LNCaP clone FGC (cell line): ENCODE results near the gene CEACAM1.

Experiments used
- DNase-seq: peaks from one replicate; pipeline ENCODE4 v3.0.0-alpha.2; 2011; ENCODE audit warnings: low read depth
- H3K4me3 ChIP-seq: 2 replicates; pipeline ENCODE4 v1.5.1; 2011; ENCODE audit warnings: mild to moderate bottlenecking, low read depth, low read length, control low read depth
- CTCF ChIP-seq: IDR thresholded peaks from 2 replicates; pipeline ENCODE4 v1.5.1; 2012; ENCODE audit warnings: mild to moderate bottlenecking; ENCODE audit not compliant: control insufficient read depth, insufficient read depth; ENCODE audit errors: extremely low read depth

CEACAM1 gene

GRCh38 chr19:42528354-42529247 is at the start of gene CEACAM1:
Gene CEACAM1 (minus strand): TSS chr19:42528481. CDS start chr19:42528374, 107 bp downstream.
- H3K4me3 ChIP-seq: no peak within 1 kb of the TSS
- no peak for DNase-seq
- no peak for TF ChIP-seq CTCF

GRCh38 chr19:42577016-42577415 is 48.7 kb upstream of the CEACAM1 start:
- no peak for DNase-seq
- TF ChIP-seq CTCF: no peak
- no peak overlapping the region for H3K4me3 ChIP-seq

GRCh38 chr19:42576241-42576640 is 48.0 kb upstream of the CEACAM1 start:
- TF ChIP-seq CTCF: no peak
- no peak overlapping the region for H3K4me3 ChIP-seq
- DNase-seq: no peak

DNA sequence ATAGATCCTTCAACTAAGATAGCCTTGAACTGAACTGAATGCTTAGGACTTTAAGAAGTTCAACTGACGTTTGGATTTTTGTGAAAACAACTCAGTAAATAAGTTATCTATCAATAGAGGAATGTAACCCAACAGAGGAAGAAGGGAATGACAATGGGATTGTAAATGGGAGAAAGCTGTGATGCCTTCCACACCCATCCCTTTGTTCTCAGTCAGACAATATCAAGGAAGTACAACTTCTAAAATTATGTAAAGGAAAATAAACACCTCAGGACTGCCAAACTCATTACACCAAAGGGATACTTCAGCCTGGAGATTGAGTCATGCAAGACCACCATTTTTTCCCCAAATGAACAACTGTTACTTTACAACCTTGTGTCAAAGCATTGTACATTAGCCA is 45.4 kb upstream of the CEACAM1 start:
- H3K4me3 ChIP-seq: no peak overlapping the region
- TF ChIP-seq CTCF: no peak
- no peak for DNase-seq

DNA sequence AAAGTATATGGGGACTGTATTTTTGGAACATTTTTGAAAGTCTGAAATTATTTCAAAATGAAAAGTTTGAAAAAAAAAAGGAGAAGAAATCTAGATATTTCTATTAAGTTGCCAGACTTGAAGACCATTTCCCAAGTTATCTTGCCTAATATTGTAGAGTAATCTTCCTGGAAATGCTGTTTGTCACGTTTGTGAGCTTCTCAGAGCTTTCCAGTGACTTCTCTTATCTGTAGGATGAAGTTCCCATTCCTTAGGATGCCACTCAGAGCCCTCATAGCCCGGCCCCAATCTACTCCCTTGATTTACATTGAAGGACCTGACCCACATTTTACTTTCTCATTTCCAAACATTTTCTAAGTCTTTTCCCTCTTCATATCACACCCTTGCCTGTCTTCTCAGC is 42.8 kb upstream of the CEACAM1 start:
- no peak overlapping the region for H3K4me3 ChIP-seq
- no peak for DNase-seq
- no peak for TF ChIP-seq CTCF

DNA sequence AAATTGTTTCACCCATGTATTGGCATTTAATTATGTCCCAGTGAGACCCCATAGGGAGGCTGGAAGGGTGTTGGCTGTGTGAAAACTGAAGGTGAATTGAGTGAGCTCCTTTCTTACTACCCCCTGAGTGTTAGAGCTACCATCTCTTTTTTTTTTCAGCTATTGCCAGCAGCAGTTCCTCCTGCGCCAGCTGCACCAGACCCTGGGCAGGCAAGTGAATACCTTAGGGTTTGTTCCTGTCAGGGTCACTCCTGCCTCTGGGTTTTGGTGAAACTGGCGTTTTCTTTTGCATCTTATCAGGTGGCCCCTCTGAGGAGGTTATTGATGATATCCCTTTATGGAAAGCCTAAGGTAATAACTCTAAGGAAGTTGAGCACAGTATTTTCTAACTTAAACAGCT is 40.9 kb upstream of the CEACAM1 start:
- no peak for TF ChIP-seq CTCF
- no peak for DNase-seq
- no peak overlapping the region for H3K4me3 ChIP-seq

DNA sequence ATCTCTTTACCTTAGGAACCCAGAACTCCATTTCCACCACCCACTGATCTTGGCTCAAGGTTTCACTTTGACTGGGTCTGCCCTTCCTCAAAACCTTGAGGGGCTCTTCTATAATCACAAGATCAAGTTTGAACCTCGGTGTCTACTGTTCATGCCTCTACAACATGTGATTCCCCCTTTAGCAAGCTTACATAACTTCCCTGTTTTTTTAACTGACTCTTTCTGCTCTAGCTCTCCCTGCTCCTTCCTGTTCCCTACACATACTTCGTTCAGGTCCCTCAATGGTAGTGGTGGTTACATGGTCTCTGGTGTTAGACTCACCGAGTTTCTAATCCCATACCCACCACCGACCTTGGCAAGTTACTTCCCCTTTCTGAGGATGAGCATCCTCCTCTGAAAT is 39.7 kb upstream of the CEACAM1 start:
- no peak for DNase-seq
- no peak for TF ChIP-seq CTCF
- H3K4me3 ChIP-seq: no peak overlapping the region
